HEK293 (cell line): ENCODE measurements around the gene PHF21A.

ENCODE experiments used
- GLIS1 ChIP-seq: fragments of 450-650 bp; formaldehyde crosslinking; IDR thresholded peaks from 2 replicates; pipeline ENCODE4 v1.5.1; 2016; ENCODE audit warnings: missing biosample characterization, missing genetic modification characterization
- GLIS2 ChIP-seq: fragments of 450-650 bp; formaldehyde crosslinking; IDR thresholded peaks from 2 replicates; pipeline ENCODE4 v1.5.1; 2016; ENCODE audit warnings: missing biosample characterization, missing genetic modification characterization
- PRDM1 ChIP-seq: fragments of 450-650 bp; formaldehyde crosslinking; IDR thresholded peaks from 2 replicates; pipeline ENCODE4; 2016; ENCODE audit warnings: missing biosample characterization, missing genetic modification characterization
- SCRT1 ChIP-seq: fragments of 450-650 bp; formaldehyde crosslinking; IDR thresholded peaks from 2 replicates; pipeline ENCODE4 v1.5.1; 2016; ENCODE audit warnings: missing biosample characterization, missing genetic modification characterization, borderline replicate concordance
- SP2 ChIP-seq: fragments of 450-650 bp; formaldehyde crosslinking; IDR thresholded peaks from 2 replicates; pipeline ENCODE4 v1.5.1; 2016; ENCODE audit warnings: missing biosample characterization, missing genetic modification characterization
- ZBTB20 ChIP-seq: fragments of 450-650 bp; formaldehyde crosslinking; IDR thresholded peaks from 2 replicates; pipeline ENCODE4 v1.5.1; 2016; ENCODE audit warnings: missing biosample characterization, missing genetic modification characterization
- ZEB2 ChIP-seq: fragments of 450-650 bp; formaldehyde crosslinking; IDR thresholded peaks from 2 replicates; pipeline ENCODE4 v1.5.1; 2016; ENCODE audit warnings: missing biosample characterization, missing genetic modification characterization
- ZFP41 ChIP-seq: fragments of 450-650 bp; formaldehyde crosslinking; IDR thresholded peaks from 2 replicates; pipeline ENCODE4 v1.5.1; 2016; ENCODE audit warnings: missing biosample characterization, missing genetic modification characterization, borderline replicate concordance
- ZNF155 ChIP-seq: fragments of 450-650 bp; formaldehyde crosslinking; IDR thresholded peaks from 2 replicates; pipeline ENCODE4 v1.5.1; 2016; ENCODE audit warnings: missing biosample characterization, missing genetic modification characterization
- ZNF157 ChIP-seq: fragments of 450-650 bp; formaldehyde crosslinking; IDR thresholded peaks from 2 replicates; pipeline ENCODE4 v1.5.1; 2016; ENCODE audit warnings: missing biosample characterization, missing genetic modification characterization
- ZNF174 ChIP-seq: fragments of 450-650 bp; formaldehyde crosslinking; IDR thresholded peaks from 2 replicates; pipeline ENCODE4 v1.5.0; 2017; ENCODE audit warnings: missing biosample characterization, mild to moderate bottlenecking, missing genetic modification characterization
- ZNF274 ChIP-seq, 2 experiments: fragments of 200-500 bp in 1 of 2; fragments of 450-650 bp in 1 of 2; sonication (Bioruptor generic) in 1 of 2; formaldehyde crosslinking in 1 of 2; IDR thresholded peaks; 2 replicates each; pipeline versions ENCODE4 v1.5.1 to v1.6.1; 2014 to 2016; ENCODE audit warnings: borderline replicate concordance in 1 of 2, inconsistent platforms in 1 of 2, low read length in 1 of 2, missing biosample characterization in 1 of 2, missing genetic modification characterization in 1 of 2
- ZNF302 ChIP-seq: fragments of 450-650 bp; formaldehyde crosslinking; IDR thresholded peaks from 2 replicates; pipeline ENCODE4 v1.5.1; 2016; ENCODE audit warnings: missing biosample characterization, missing genetic modification characterization, low read depth
- ZNF366 ChIP-seq: fragments of 450-650 bp; formaldehyde crosslinking; conservative IDR thresholded peaks from 2 replicates; pipeline ENCODE4 v1.5.1; 2016; ENCODE audit warnings: missing biosample characterization, missing genetic modification characterization
- ZNF433 ChIP-seq: fragments of 450-650 bp; formaldehyde crosslinking; IDR thresholded peaks from 2 replicates; pipeline ENCODE4 v1.5.1; 2016; ENCODE audit warnings: missing biosample characterization, missing genetic modification characterization, low read depth
- ZNF629 ChIP-seq: fragments of 450-650 bp; formaldehyde crosslinking; IDR thresholded peaks from 2 replicates; pipeline ENCODE4 v1.5.1; 2017; ENCODE audit warnings: missing biosample characterization, missing genetic modification characterization
- ZNF670 ChIP-seq: fragments of 450-650 bp; formaldehyde crosslinking; IDR thresholded peaks from 2 replicates; pipeline ENCODE4 v1.5.1; 2016; ENCODE audit warnings: missing biosample characterization, missing genetic modification characterization, low read depth
- TF ChIP-seq, protein P1 (sequence below): fragments of 450-650 bp; formaldehyde crosslinking; IDR thresholded peaks from 2 replicates; pipeline ENCODE4 v1.5.1; 2017; ENCODE audit warnings: missing biosample characterization, missing genetic modification characterization
- TF ChIP-seq, protein P2 (sequence below): fragments of 450-650 bp; formaldehyde crosslinking; IDR thresholded peaks from 2 replicates; pipeline ENCODE4 v1.5.1; 2017; ENCODE audit warnings: missing biosample characterization, missing genetic modification characterization
- TF ChIP-seq, protein P3 (sequence below): fragments of 450-650 bp; IDR thresholded peaks from 2 replicates; pipeline ENCODE4 v1.5.1; 2018; ENCODE audit warnings: missing biosample characterization, mild to moderate bottlenecking, missing genetic modification characterization
- TF ChIP-seq, protein P4 (sequence below): fragments of 450-650 bp; formaldehyde crosslinking; IDR thresholded peaks from 2 replicates; pipeline ENCODE4 v1.5.1; 2016; ENCODE audit warnings: missing biosample characterization, missing genetic modification characterization, borderline replicate concordance
- TF ChIP-seq, protein P5 (sequence below): fragments of 450-650 bp; IDR thresholded peaks from 2 replicates; pipeline ENCODE4 v1.5.1; 2018; ENCODE audit warnings: missing biosample characterization, missing genetic modification characterization
- TF ChIP-seq, protein P6 (sequence below): fragments of 450-650 bp; formaldehyde crosslinking; IDR thresholded peaks from 2 replicates; pipeline ENCODE4 v1.5.1; 2017; ENCODE audit warnings: missing biosample characterization, missing genetic modification characterization
- TF ChIP-seq, protein P7 (sequence below): sonication (generic); formaldehyde crosslinking; IDR thresholded peaks from 2 replicates; pipeline ENCODE4 v1.8.1; 2022; ENCODE audit warnings: mild to moderate bottlenecking, moderate library complexity, missing genetic modification reagents
- TF ChIP-seq, protein P8 (sequence below): fragments of 450-650 bp; formaldehyde crosslinking; optimal IDR thresholded peaks from 2 replicates; pipeline ENCODE3; 2016; ENCODE audit warnings: missing biosample characterization, mild to moderate bottlenecking, missing genetic modification characterization

Gene PHF21A

DNA sequence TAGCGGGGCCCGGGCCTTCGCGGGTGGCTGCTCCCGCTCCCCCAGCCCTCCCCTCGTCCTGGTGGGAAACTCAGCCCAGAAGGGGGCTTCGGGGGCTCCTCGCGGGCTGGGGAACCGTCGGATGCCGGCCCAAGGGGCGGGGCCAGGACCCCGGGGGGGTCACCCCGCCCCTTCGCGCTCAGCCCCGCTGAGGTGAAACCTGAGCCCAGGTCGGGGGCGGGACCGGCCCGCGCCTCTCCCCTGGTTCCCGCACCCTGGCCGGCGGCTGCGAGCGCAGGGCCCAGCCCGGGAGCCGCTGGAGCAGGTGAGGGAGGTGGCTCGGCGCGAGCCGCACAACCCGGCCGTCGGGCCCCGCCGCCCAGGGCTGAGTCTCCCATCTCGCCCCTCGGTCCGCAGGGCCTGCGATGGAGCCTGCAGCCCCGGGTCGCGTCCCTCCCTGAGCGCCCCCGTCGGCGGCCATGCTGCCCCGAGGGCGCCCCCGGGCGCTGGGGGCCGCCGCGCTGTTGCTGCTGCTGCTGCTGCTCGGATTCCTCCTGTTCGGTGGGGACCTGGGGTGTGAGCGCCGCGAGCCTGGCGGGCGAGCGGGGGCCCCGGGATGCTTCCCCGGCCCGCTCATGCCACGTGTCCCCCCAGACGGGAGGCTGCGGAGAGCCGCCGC, 198.7 kb downstream of the PHF21A start, which contains the start of gene LARGE2 (continued):
- TF ChIP-seq, protein P1, sequence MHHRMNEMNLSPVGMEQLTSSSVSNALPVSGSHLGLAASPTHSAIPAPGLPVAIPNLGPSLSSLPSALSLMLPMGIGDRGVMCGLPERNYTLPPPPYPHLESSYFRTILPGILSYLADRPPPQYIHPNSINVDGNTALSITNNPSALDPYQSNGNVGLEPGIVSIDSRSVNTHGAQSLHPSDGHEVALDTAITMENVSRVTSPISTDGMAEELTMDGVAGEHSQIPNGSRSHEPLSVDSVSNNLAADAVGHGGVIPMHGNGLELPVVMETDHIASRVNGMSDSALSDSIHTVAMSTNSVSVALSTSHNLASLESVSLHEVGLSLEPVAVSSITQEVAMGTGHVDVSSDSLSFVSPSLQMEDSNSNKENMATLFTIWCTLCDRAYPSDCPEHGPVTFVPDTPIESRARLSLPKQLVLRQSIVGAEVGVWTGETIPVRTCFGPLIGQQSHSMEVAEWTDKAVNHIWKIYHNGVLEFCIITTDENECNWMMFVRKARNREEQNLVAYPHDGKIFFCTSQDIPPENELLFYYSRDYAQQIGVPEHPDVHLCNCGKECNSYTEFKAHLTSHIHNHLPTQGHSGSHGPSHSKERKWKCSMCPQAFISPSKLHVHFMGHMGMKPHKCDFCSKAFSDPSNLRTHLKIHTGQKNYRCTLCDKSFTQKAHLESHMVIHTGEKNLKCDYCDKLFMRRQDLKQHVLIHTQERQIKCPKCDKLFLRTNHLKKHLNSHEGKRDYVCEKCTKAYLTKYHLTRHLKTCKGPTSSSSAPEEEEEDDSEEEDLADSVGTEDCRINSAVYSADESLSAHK (tag by site-specific recombination), result no peak
- TF ChIP-seq ZNF174 (no peak), GLIS2 (tag by site-specific recombination) (peak; percentile 89), ZBTB20 (tag by site-specific recombination) (peak; percentile 7; the same call in 1 of the 2 replicates), ZNF157 (no peak), ZNF366 (no peak), ZFP41 (tag by site-specific recombination) (no peak), ZNF155 (tag by site-specific recombination) (no peak), ZNF433 (tag by site-specific recombination) (no peak), GLIS1 (peak; percentile 84), ZNF629 (tag by site-specific recombination) (no peak), SP2 (tag by site-specific recombination) (peak; percentile 40; the same call in 1 of the 2 replicates), ZNF274 (IDR thresholded peaks at IDR 0.05; ENCODE audit: low read length) (no peak), ZNF274 (tag by site-specific recombination; IDR thresholded peaks at IDR 0.05; ENCODE audit: borderline replicate concordance) (no peak), ZNF670 (tag by site-specific recombination) (no peak), ZEB2 (tag by site-specific recombination) (no peak), ZNF302 (tag by site-specific recombination) (no peak), SCRT1 (tag by site-specific recombination) (no peak), PRDM1 (tag by site-specific recombination) (no peak)
- TF ChIP-seq, protein P2, sequence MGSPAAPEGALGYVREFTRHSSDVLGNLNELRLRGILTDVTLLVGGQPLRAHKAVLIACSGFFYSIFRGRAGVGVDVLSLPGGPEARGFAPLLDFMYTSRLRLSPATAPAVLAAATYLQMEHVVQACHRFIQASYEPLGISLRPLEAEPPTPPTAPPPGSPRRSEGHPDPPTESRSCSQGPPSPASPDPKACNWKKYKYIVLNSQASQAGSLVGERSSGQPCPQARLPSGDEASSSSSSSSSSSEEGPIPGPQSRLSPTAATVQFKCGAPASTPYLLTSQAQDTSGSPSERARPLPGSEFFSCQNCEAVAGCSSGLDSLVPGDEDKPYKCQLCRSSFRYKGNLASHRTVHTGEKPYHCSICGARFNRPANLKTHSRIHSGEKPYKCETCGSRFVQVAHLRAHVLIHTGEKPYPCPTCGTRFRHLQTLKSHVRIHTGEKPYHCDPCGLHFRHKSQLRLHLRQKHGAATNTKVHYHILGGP (tag by site-specific recombination), result no peak
- TF ChIP-seq, protein P3, sequence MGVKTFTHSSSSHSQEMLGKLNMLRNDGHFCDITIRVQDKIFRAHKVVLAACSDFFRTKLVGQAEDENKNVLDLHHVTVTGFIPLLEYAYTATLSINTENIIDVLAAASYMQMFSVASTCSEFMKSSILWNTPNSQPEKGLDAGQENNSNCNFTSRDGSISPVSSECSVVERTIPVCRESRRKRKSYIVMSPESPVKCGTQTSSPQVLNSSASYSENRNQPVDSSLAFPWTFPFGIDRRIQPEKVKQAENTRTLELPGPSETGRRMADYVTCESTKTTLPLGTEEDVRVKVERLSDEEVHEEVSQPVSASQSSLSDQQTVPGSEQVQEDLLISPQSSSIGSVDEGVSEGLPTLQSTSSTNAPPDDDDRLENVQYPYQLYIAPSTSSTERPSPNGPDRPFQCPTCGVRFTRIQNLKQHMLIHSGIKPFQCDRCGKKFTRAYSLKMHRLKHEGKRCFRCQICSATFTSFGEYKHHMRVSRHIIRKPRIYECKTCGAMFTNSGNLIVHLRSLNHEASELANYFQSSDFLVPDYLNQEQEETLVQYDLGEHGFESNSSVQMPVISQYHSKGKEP (tag by site-specific recombination), result 0 out of 2 replicates have a peak, but pooled peaks have one; percentile 3
- TF ChIP-seq, protein P4, sequence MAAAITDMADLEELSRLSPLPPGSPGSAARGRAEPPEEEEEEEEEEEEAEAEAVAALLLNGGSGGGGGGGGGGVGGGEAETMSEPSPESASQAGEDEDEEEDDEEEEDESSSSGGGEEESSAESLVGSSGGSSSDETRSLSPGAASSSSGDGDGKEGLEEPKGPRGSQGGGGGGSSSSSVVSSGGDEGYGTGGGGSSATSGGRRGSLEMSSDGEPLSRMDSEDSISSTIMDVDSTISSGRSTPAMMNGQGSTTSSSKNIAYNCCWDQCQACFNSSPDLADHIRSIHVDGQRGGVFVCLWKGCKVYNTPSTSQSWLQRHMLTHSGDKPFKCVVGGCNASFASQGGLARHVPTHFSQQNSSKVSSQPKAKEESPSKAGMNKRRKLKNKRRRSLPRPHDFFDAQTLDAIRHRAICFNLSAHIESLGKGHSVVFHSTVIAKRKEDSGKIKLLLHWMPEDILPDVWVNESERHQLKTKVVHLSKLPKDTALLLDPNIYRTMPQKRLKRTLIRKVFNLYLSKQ (tag by site-specific recombination), result no peak
- TF ChIP-seq, protein P5, sequence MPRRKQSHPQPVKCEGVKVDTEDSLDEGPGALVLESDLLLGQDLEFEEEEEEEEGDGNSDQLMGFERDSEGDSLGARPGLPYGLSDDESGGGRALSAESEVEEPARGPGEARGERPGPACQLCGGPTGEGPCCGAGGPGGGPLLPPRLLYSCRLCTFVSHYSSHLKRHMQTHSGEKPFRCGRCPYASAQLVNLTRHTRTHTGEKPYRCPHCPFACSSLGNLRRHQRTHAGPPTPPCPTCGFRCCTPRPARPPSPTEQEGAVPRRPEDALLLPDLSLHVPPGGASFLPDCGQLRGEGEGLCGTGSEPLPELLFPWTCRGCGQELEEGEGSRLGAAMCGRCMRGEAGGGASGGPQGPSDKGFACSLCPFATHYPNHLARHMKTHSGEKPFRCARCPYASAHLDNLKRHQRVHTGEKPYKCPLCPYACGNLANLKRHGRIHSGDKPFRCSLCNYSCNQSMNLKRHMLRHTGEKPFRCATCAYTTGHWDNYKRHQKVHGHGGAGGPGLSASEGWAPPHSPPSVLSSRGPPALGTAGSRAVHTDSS, result no peak
- TF ChIP-seq, protein P6, sequence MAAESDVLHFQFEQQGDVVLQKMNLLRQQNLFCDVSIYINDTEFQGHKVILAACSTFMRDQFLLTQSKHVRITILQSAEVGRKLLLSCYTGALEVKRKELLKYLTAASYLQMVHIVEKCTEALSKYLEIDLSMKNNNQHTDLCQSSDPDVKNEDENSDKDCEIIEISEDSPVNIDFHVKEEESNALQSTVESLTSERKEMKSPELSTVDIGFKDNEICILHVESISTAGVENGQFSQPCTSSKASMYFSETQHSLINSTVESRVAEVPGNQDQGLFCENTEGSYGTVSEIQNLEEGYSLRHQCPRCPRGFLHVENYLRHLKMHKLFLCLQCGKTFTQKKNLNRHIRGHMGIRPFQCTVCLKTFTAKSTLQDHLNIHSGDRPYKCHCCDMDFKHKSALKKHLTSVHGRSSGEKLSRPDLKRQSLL (tag by site-specific recombination), result peak; percentile 41; the same call in 1 of the 2 replicates
- TF ChIP-seq, protein P7, sequence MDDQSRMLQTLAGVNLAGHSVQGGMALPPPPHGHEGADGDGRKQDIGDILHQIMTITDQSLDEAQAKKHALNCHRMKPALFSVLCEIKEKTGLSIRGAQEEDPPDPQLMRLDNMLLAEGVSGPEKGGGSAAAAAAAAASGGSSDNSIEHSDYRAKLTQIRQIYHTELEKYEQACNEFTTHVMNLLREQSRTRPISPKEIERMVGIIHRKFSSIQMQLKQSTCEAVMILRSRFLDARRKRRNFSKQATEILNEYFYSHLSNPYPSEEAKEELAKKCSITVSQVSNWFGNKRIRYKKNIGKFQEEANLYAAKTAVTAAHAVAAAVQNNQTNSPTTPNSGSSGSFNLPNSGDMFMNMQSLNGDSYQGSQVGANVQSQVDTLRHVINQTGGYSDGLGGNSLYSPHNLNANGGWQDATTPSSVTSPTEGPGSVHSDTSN (CRISPR knock-in tag), result no peak
- TF ChIP-seq, protein P8, sequence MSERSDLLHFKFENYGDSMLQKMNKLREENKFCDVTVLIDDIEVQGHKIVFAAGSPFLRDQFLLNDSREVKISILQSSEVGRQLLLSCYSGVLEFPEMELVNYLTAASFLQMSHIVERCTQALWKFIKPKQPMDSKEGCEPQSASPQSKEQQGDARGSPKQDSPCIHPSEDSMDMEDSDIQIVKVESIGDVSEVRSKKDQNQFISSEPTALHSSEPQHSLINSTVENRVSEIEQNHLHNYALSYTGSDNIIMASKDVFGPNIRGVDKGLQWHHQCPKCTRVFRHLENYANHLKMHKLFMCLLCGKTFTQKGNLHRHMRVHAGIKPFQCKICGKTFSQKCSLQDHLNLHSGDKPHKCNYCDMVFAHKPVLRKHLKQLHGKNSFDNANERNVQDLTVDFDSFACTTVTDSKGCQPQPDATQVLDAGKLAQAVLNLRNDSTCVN (tag by site-specific recombination), result peak; percentile 43
